Keratinocyte (primary cell): Measurements from ENCODE around the gene TEX19. TPM values are rescaled to one million over a fixed set of nuclear protein-coding genes. Genes with fewer than 3 reads are reported as not detected.

Experiments used
- DNase-seq: peaks from one replicate; pipeline ENCODE4 v3.0.0-alpha.2; 2011; ENCODE audit warnings: low read depth, missing footprints, low spot score
- FAIRE-seq: peaks from 2 replicates; lab custom pipeline; 2011; peaks lifted over from hg19 to GRCh38; lab: Jason Lieb, UNC
- H2AFZ ChIP-seq: 2 replicates; pipeline ENCODE4 v1.6.0; 2012; ENCODE audit warnings: low read length, control low read depth, inconsistent platforms; ENCODE audit not compliant: control insufficient read depth
- H3K27ac ChIP-seq: 2 replicates; pipeline ENCODE4 v1.5.1; 2011; ENCODE audit warnings: low read length; ENCODE audit not compliant: control insufficient read depth, insufficient read depth
- H3K27me3 ChIP-seq: 3 replicates; pipeline ENCODE4 v1.6.0; 2011; ENCODE audit warnings: low read length; ENCODE audit not compliant: control insufficient read depth, insufficient read depth; ENCODE audit errors: extremely low read depth
- H3K36me3 ChIP-seq, 2 experiments: 2 replicates in 1 of 2; 3 replicates in 1 of 2; pipeline ENCODE4 v1.5.1; 2011; ENCODE audit warnings: low read length in 2 of 2, mild to moderate bottlenecking in 1 of 2; ENCODE audit not compliant: control insufficient read depth in 2 of 2, insufficient read depth in 2 of 2; ENCODE audit errors: extremely low read depth in 1 of 2
- H3K4me1 ChIP-seq: 3 replicates; pipeline ENCODE4 v1.5.1; 2011; ENCODE audit warnings: low read length; ENCODE audit not compliant: control insufficient read depth, insufficient read depth; ENCODE audit errors: extremely low read depth
- H3K4me2 ChIP-seq: 3 replicates; pipeline ENCODE4 v1.6.0; 2011; ENCODE audit warnings: low read depth, low read length; ENCODE audit not compliant: control insufficient read depth, insufficient read depth; ENCODE audit errors: extremely low read depth
- H3K4me3 ChIP-seq, 3 experiments: fragments of 200-600 bp in 1 of 3; sonication (generic) in 1 of 3; 2 replicates in 2 of 3; 3 replicates in 1 of 3; pipeline ENCODE4 v1.5.1; 2011 to 2016; ENCODE audit warnings: low read length in 3 of 3, mild to moderate bottlenecking in 3 of 3, control low read depth in 2 of 3, inconsistent platforms in 1 of 3, low read depth in 1 of 3, mixed read lengths in 1 of 3, mixed run types in 1 of 3, moderate library complexity in 1 of 3; ENCODE audit not compliant: control insufficient read depth in 2 of 3, insufficient read depth in 2 of 3; ENCODE audit errors: extremely low read depth in 1 of 3
- H3K79me2 ChIP-seq: 2 replicates; pipeline ENCODE4 v1.6.0; 2012; ENCODE audit warnings: low read length; ENCODE audit not compliant: control insufficient read depth, insufficient read depth
- H3K9ac ChIP-seq: 3 replicates; pipeline ENCODE4 v1.6.0; 2011; ENCODE audit warnings: low read length; ENCODE audit not compliant: control insufficient read depth, insufficient read depth; ENCODE audit errors: extremely low read depth
- H3K9me1 ChIP-seq: 3 replicates; pipeline ENCODE4 v1.6.0; 2011; ENCODE audit warnings: low read length; ENCODE audit not compliant: control insufficient read depth, insufficient read depth; ENCODE audit errors: extremely low read depth
- H3K9me3 ChIP-seq: 2 replicates; pipeline ENCODE4 v1.5.1; 2012; ENCODE audit warnings: low read depth, low read length; ENCODE audit not compliant: control insufficient read depth
- H4K20me1 ChIP-seq: 3 replicates; pipeline ENCODE4 v1.6.0; 2011; ENCODE audit warnings: low read length; ENCODE audit not compliant: control insufficient read depth, insufficient read depth; ENCODE audit errors: extremely low read depth
- CTCF ChIP-seq, 3 experiments: IDR thresholded peaks in 1 of 3; conservative IDR thresholded peaks in 1 of 3; optimal IDR thresholded peaks in 1 of 3; 2 replicates in 2 of 3; 3 replicates in 1 of 3; pipeline versions ENCODE3 to v1.5.1; 2011; ENCODE audit warnings: low read length in 3 of 3, mild to moderate bottlenecking in 3 of 3, moderate library complexity in 2 of 3, control low read depth in 1 of 3, inconsistent platforms in 1 of 3; ENCODE audit not compliant: insufficient read depth in 2 of 3; ENCODE audit errors: extremely low read depth in 1 of 3
- EZH2 ChIP-seq: IDR thresholded peaks from one replicate; pipeline ENCODE4 v1.6.1; 2012; ENCODE audit warnings: inconsistent platforms, mild to moderate bottlenecking, low read length, moderate library complexity
- dilution Hi-C: fragments of 300-500 bp; cut with MboI; formaldehyde crosslinking; loops from one replicate; pipeline ENCODE4 v1.7.0; 2020; ENCODE audit warnings: low sequenced_read_pairs; ENCODE audit not compliant: extremely low pct_ligation_motif_present
- polyA plus RNA-seq, 5 experiments: library from polyadenylated mRNA; depleted of rRNA in 3 of 5; stranded (reverse) in 3 of 5; stranded (forward) in 1 of 5; unstranded in 1 of 5; fragments of >200 nt; gene quantifications; 1 replicate in 1 of 5; 2 replicates in 3 of 5; 3 replicates in 1 of 5; pipeline versions ENCODE4 v1.2.1 to v1.2.3, GENCODE V29; 2011 to 2012; ENCODE audit warnings: missing spikeins in 2 of 5, low read depth in 1 of 5, low replicate concordance in 1 of 5

TEX19 gene
- polyA plus RNA-seq, 1 donor (not counting 4 experiments of a cell fraction or from before 2014, with no cell fraction given), result not detected

- no peak overlapping the region for H3K9ac ChIP-seq
- no peak overlapping the region for H3K4me3 ChIP-seq
- peaks cover 30% of the 10 kb centered on the region for H3K27me3 ChIP-seq
- no peak overlapping the region for H3K4me2 ChIP-seq
- no peak overlapping the region for H2AFZ ChIP-seq
- no peaks in the 10 kb centered on the region for H4K20me1 ChIP-seq
- dilution Hi-C loops, result no loop called here
- no peak overlapping the region for H3K27ac ChIP-seq
- TF ChIP-seq EZH2 (no peak), CTCF (optimal IDR thresholded peaks at IDR 0.05 in 1 of 3, IDR thresholded peaks at IDR 0.05 in 1 of 3, conservative IDR thresholded peaks at IDR 0.05 in 1 of 3; ENCODE audit: extremely low read depth in 1 of 3, insufficient read depth in 2 of 3, low read length in 3 of 3) (no peak)
- H3K4me1 ChIP-seq, result peaks cover 7% of the 10 kb centered on the region
- H3K36me3 ChIP-seq, result peaks cover 0 to 3% of the 10 kb centered on the region in 2 experiments
- H3K9me1 ChIP-seq, result no peaks in the 10 kb centered on the region
- H3K9me3 ChIP-seq, result no peaks in the 10 kb centered on the region
- DNase-seq (no peak), FAIRE-seq (no peak)
- no peaks in the 10 kb centered on the region for H3K79me2 ChIP-seq
Observed at GRCh38 chr17:82389379-82389778, 30.3 kb downstream of the TEX19 start.

GRCh38 chr17:82390015-82390859, 31.2 kb downstream of the TEX19 start:
- Histone ChIP-seq H3K9ac (no peak overlapping the region), H3K9me1 (no peaks in the 10 kb centered on the region), H3K79me2 (no peaks in the 10 kb centered on the region), H3K9me3 (no peaks in the 10 kb centered on the region), H3K4me1 (no peaks in the 10 kb centered on the region), H3K36me3 (peaks cover 0 to 3% of the 10 kb centered on the region in 2 experiments), H2AFZ (no peak overlapping the region), H3K4me3 (no peak overlapping the region), H3K27me3 (peaks cover 28% of the 10 kb centered on the region), H4K20me1 (no peaks in the 10 kb centered on the region), H3K4me2 (no peak overlapping the region), H3K27ac (no peak overlapping the region)
- DNase-seq (no peak), FAIRE-seq (no peak)
- TF ChIP-seq CTCF (optimal IDR thresholded peaks at IDR 0.05 in 1 of 3, IDR thresholded peaks at IDR 0.05 in 1 of 3, conservative IDR thresholded peaks at IDR 0.05 in 1 of 3; ENCODE audit: extremely low read depth in 1 of 3, insufficient read depth in 2 of 3, low read length in 3 of 3), result no peak
- TF ChIP-seq EZH2, result no peak
- dilution Hi-C loops, result no loop called here
